ENCODE measurements around the gene SLC18A3. TPM values are rescaled to one million over a fixed set of nuclear protein-coding genes. Genes with fewer than 3 reads are reported as not detected.

Gene SLC18A3
- total RNA-seq, 1 experiment from 2014 or later: not detected

GRCh38 chr10:49564461-49565009, 45.6 kb upstream of the SLC18A3 start (continued):
- TF ChIP-seq ATF3 (IDR thresholded peaks at IDR 0.05): no peak
- TF ChIP-seq YY1 (IDR thresholded peaks at IDR 0.05; ENCODE audit: extremely low read depth, insufficient replicate concordance, low read depth, low read length): no peak

- TF ChIP-seq CEBPB (IDR thresholded peaks at IDR 0.05; ENCODE audit: low read depth) (no peak), FOSL1 (IDR thresholded peaks at IDR 0.05; ENCODE audit: low read depth) (no peak), EZH2phosphoT487 (IDR thresholded peaks at IDR 0.05; ENCODE audit: borderline replicate concordance) (no peak), TCF7L2 (IDR thresholded peaks at IDR 0.05; ENCODE audit: borderline replicate concordance, extremely low read depth, insufficient read depth, insufficient read length) (no peak), SRF (IDR thresholded peaks at IDR 0.05; ENCODE audit: low read depth) (no peak), JUND (IDR thresholded peaks at IDR 0.05) (no peak), ZFX (IDR thresholded peaks at IDR 0.05) (no peak), REST (IDR thresholded peaks at IDR 0.05; ENCODE audit: low read depth) (no peak), EZH2 (IDR thresholded peaks at IDR 0.05) (no peak), ELF1 (IDR thresholded peaks at IDR 0.05; ENCODE audit: borderline replicate concordance, low read depth) (no peak), ZNF274 (IDR thresholded peaks at IDR 0.05; ENCODE audit: low read depth, low read length) (no peak), EGR1 (IDR thresholded peaks at IDR 0.05; ENCODE audit: low read depth) (no peak), POLR2A (IDR thresholded peaks at IDR 0.05; ENCODE audit: borderline replicate concordance, extremely low read depth, insufficient read depth, insufficient read length) (no peak), CBX3 (IDR thresholded peaks at IDR 0.05; ENCODE audit: low read depth) (no peak)
- Histone ChIP-seq H2AFZ (ENCODE audit: low read depth, low read length, poor library complexity, severe bottlenecking) (no peak overlapping the region), H3K27ac (ENCODE audit: low read depth, low read length) (no peak overlapping the region), H3K4me3 (replicated peaks in 1 of 2; ENCODE audit: low read depth in 1 of 2, low read length in 2 of 2) (no peak overlapping the region), H3K4me1 (ENCODE audit: control insufficient read depth in 1 of 2, insufficient read depth in 2 of 2, low read length in 2 of 2) (no peaks in the 10 kb centered on the region), H3K36me3 (ENCODE audit: control insufficient read depth in 1 of 2, insufficient read depth in 2 of 2, low read length in 2 of 2) (no peaks in the 10 kb centered on the region), H3K27me3 (ENCODE audit: insufficient read depth, low read length) (peaks cover 12% of the 10 kb centered on the region), H3K4me2 (ENCODE audit: low read length) (no peak overlapping the region), H3K9ac (ENCODE audit: low read length) (no peak overlapping the region), H3K9me2 (ENCODE audit: insufficient read depth) (no peaks in the 10 kb centered on the region), H3K79me2 (ENCODE audit: insufficient read depth, low read length) (no peaks in the 10 kb centered on the region), H3K9me3 (ENCODE audit: control insufficient read depth in 1 of 2, insufficient read depth in 1 of 2, low read depth in 1 of 2, low read length in 2 of 2) (no peaks in the 10 kb centered on the region), H4K20me1 (ENCODE audit: insufficient read depth) (no peaks in the 10 kb centered on the region)
- RAD21 ChIA-PET (ENCODE audit: low non-redundant PET in 1 of 2, low total read pairs in 2 of 2, uncharacterized antibody in 2 of 2, unreplicated experiment in 2 of 2): no interaction called here
- DNase-seq (ENCODE audit: low read depth, low spot score): no peak
- CTCF ChIA-PET: no interaction called here
- POLR2A ChIA-PET: no interaction called here
- no TSS peak for BruUV-seq (replicated peaks)
- no peak for ATAC-seq
- intact Hi-C loops (cut with micrococcal nuclease): no loop called here
Measured at GRCh38 chr10:49567810-49568209, 42.3 kb upstream of the SLC18A3 start.

All from HCT116 (cell line).